Measurements from ENCODE around the gene ADAMTS15.

The ADAMTS15 gene

DNA sequence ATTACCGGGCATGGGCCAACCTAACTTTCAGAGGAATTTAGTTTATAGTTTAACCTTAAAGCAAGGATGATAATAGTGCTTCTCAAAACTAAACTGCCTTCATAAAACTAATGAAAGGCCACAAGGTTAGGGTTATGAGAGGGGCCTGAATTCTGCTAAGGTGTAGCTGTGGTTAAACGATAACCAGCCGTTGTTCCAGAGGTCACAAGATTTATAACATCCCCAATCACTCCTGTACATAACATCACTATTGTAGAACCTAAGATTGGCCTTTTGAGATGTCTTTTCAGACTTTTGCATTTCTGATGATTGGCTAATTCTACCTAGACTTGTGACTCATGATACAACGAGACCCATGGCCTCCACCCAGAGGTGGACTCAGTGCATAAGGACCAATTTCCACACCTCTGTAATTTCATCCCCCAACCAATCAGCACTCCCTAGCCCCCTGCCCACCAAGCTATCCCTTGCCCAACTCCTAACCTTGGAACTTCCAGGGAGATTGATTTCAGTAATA, 69.8 kb downstream of the ADAMTS15 start:
- TF ChIP-seq, protein P1, sequence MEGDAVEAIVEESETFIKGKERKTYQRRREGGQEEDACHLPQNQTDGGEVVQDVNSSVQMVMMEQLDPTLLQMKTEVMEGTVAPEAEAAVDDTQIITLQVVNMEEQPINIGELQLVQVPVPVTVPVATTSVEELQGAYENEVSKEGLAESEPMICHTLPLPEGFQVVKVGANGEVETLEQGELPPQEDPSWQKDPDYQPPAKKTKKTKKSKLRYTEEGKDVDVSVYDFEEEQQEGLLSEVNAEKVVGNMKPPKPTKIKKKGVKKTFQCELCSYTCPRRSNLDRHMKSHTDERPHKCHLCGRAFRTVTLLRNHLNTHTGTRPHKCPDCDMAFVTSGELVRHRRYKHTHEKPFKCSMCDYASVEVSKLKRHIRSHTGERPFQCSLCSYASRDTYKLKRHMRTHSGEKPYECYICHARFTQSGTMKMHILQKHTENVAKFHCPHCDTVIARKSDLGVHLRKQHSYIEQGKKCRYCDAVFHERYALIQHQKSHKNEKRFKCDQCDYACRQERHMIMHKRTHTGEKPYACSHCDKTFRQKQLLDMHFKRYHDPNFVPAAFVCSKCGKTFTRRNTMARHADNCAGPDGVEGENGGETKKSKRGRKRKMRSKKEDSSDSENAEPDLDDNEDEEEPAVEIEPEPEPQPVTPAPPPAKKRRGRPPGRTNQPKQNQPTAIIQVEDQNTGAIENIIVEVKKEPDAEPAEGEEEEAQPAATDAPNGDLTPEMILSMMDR (IDR thresholded peaks at IDR 0.05; ENCODE audit: low read depth, low read length), result no peak
- DNase-seq (ENCODE audit: extremely low read depth, low read depth), result no peak

DNA sequence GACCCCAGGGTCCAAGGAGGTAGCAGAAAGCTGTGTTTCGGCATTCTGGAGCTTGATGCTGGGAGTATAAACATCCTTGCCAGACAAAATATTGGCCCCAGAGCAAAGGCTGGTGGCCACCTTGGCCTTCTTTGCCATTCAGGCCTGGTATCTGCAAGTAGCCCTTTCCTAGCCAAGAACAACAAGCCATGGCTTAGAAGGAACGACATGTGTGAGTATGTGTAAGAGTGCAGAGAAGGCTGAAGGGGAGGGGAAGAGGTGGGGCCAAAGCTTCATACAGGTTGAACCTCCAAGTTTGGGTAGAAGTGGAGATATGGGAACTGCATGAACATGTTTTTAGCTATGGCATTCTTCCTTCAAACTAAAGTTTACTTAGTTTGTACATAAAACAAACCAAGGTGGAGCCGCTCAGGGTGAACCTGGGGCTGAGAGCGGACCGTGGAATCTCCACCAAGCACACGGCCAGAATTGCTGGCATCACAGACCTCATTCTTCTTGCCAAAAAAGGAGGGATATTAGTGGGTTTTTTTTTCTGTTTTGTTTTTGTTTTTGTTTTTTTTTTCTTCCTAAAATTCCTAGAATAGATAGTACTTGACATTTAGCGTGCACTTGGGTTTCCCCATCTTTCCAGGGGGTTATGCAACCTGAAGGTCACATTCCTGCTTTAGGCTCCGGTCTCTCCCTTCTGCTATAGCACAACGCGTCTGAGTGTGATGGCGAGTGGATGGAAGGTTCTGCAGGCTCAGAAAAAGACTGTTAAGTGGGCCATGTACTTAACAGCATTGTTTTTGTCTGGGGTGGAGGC, 70.9 kb downstream of the ADAMTS15 start:
- TF ChIP-seq, protein P1 (IDR thresholded peaks at IDR 0.05; ENCODE audit: low read depth, low read length), result no peak
- no peak for DNase-seq (ENCODE audit: extremely low read depth, low read depth)

DNA sequence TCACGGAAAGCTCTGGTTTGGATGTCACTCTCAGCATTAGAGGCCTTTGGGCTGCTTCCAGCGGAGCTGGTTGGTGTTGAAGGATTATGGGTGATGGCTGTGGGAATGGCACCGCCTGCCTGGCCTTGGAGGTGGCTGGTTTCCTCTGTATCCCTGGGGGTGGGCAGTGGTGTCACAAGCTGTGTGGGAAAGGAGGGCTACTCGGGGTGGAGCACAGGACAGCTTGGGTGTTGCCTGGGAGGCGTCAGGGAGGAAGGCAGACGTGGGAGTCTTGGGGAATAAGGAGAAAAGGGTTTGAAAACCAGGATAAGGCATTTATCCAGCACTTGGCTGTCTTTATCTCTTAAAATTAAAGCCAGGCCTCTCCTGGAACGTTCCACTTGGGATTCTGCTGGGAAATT, 71.8 kb downstream of the ADAMTS15 start:
- no peak for DNase-seq (ENCODE audit: extremely low read depth, low read depth)

DNA sequence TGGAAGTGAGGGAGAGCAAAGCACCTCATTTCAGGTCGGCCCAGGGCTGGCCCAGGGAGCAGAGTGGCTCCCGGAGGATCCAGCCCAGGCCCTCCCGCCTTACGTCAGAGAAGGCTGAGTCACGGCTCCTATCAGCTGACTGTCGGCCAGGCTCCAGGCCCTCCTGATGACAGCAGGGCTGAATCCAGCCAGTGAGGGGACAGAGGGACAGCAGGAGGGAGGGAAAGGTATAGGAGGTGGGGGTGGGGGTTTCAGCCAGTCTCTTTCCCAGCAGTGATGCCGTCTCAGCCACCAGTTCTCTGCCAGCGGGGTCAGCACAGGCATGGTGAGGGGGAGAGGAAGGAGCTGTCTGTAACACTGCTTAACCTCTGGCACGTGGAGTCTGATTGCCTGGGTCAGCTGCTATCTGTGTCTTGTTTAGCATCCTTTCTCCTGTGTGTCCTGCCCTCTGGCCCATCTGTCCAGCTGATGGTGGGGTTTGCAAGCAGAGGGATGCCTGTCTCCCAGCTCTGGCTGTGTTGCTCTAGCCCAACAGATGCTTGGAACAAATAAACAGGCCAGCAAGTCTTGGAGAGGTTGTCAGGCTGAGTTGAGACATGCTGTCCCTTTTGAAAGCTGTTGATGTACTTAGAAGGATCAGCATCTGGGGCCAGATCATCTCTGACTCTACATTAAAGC, 74.0 kb downstream of the ADAMTS15 start:
- DNase-seq (ENCODE audit: extremely low read depth, low read depth), result peak; percentile 63
- TF ChIP-seq, protein P1 (IDR thresholded peaks at IDR 0.05; ENCODE audit: low read depth, low read length), result no peak

More for the DNA sequence above, 71.8 kb downstream of the ADAMTS15 start:
- TF ChIP-seq, protein P1 (IDR thresholded peaks at IDR 0.05; ENCODE audit: low read depth, low read length), result no peak

DNA sequence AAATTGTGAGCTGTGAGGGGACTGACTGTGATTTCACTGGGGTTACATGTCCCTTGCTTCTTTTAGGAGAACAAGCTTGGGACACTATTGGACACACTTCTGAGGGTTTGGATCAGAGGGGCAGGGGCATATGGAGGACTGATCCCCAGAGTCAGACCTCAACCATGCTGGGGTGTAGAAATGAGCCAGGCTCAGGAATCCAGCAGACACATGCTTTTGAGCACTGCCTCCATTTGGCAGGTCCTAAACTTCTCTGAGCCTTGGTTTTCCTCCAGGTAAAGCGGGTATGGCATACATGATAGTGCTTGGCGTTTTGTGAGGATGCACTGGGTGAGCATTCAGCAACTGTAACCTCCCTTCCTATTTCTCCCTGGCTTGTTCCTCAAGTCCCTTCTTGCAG, 74.7 kb downstream of the ADAMTS15 start:
- DNase-seq (ENCODE audit: extremely low read depth, low read depth), result no peak
- TF ChIP-seq, protein P1 (IDR thresholded peaks at IDR 0.05; ENCODE audit: low read depth, low read length), result no peak

DNA sequence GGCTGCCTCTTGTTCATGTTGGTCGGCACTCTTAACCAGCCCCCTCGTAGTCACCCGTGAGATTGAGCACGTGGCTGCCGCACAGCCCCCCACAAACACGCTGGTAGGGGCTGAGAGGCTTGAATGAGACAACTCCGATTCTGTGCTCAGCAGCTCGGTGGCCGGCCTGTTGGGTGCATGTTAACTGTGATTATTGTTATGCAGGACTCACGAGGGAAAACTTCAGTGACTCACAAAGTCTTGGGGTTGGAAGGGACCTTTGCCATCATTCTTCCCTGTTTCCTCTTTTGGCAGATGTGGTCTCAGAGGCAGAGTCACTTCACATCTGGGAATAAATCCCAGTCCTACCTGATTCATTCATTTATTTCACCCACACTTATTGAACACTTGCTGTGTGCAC, 75.2 kb downstream of the ADAMTS15 start:
- TF ChIP-seq, protein P1 (IDR thresholded peaks at IDR 0.05; ENCODE audit: low read depth, low read length), result no peak
- DNase-seq (ENCODE audit: extremely low read depth, low read depth), result no peak
